HepG2 (cell line): ENCODE results near the gene CRK. TPM values are rescaled to one million over a fixed set of nuclear protein-coding genes. Genes with fewer than 3 reads are reported as not detected.

Experiments
- HIVEP1 ChIP-seq: sonication (generic); formaldehyde crosslinking; IDR thresholded peaks from 2 replicates; pipeline ENCODE4 v1.4.0; 2020; ENCODE audit warnings: mild to moderate bottlenecking, missing genetic modification reagents
- JARID2 ChIP-seq: sonication (generic); formaldehyde crosslinking; IDR thresholded peaks from 2 replicates; pipeline ENCODE4 v1.8.1; 2023; ENCODE audit warnings: missing genetic modification reagents, inconsistent platforms; ENCODE audit not compliant: insufficient replicate concordance
- PCBP1 ChIP-seq: fragments of 200-400 bp; formaldehyde crosslinking; IDR thresholded peaks from 2 replicates; pipeline ENCODE4 v1.6.1; 2017; ENCODE audit warnings: mild to moderate bottlenecking, low read depth, low read length, borderline replicate concordance
- SALL1 ChIP-seq: sonication (generic); formaldehyde crosslinking; IDR thresholded peaks from 2 replicates; pipeline ENCODE4 v1.8.0; 2022; ENCODE audit warnings: mild to moderate bottlenecking, missing genetic modification reagents
- SIN3A ChIP-seq: IDR thresholded peaks from 2 replicates; pipeline ENCODE4 v1.6.1; 2011; ENCODE audit warnings: low read depth, mild to moderate bottlenecking, control low read depth, low read length, borderline replicate concordance
- SKIL ChIP-seq: sonication (generic); formaldehyde crosslinking; IDR thresholded peaks from 2 replicates; pipeline ENCODE4 v1.8.0; 2022; ENCODE audit warnings: missing genetic modification reagents, mild to moderate bottlenecking, moderate library complexity, borderline replicate concordance
- SP1 ChIP-seq, 2 experiments: fragments of 450-650 bp in 1 of 2; sonication (generic) in 1 of 2; formaldehyde crosslinking in 1 of 2; IDR thresholded peaks; 2 replicates each; pipeline versions ENCODE4 v1.4.0 to v1.6.1; 2016 to 2020; ENCODE audit warnings: missing genetic modification reagents in 1 of 2
- SP2 ChIP-seq: sonication (generic); formaldehyde crosslinking; IDR thresholded peaks from 2 replicates; pipeline ENCODE4 v1.5.1; 2020; ENCODE audit warnings: mild to moderate bottlenecking, missing genetic modification reagents
- TCF7 ChIP-seq: sonication (generic); IDR thresholded peaks from 2 replicates; pipeline ENCODE4 v1.6.1; 2016; ENCODE audit warnings: antibody characterized with exemption, low read depth
- THAP9 ChIP-seq: sonication (generic); formaldehyde crosslinking; IDR thresholded peaks from 2 replicates; pipeline ENCODE4; 2020; ENCODE audit warnings: missing genetic modification reagents, mild to moderate bottlenecking, borderline replicate concordance
- ZBTB10 ChIP-seq: sonication (generic); formaldehyde crosslinking; IDR thresholded peaks from 2 replicates; pipeline ENCODE4 v1.4.0; 2020; ENCODE audit warnings: missing genetic modification reagents, borderline replicate concordance
- ZNF121 ChIP-seq: sonication (generic); formaldehyde crosslinking; IDR thresholded peaks from 2 replicates; pipeline ENCODE4 v1.5.0; 2020; ENCODE audit warnings: mild to moderate bottlenecking, missing genetic modification reagents
- ZNF33B ChIP-seq: sonication (generic); formaldehyde crosslinking; IDR thresholded peaks from 2 replicates; pipeline ENCODE4 v1.5.1; 2020; ENCODE audit warnings: mild to moderate bottlenecking, missing genetic modification reagents
- ZNF496 ChIP-seq: sonication (generic); formaldehyde crosslinking; IDR thresholded peaks from 2 replicates; pipeline ENCODE4 v1.8.1; 2023; ENCODE audit warnings: mild to moderate bottlenecking, moderate library complexity, missing genetic modification reagents; ENCODE audit not compliant: insufficient replicate concordance
- ZNF501 ChIP-seq: sonication (generic); formaldehyde crosslinking; IDR thresholded peaks from 2 replicates; pipeline ENCODE4 v1.5.1; 2020; ENCODE audit warnings: mild to moderate bottlenecking, moderate library complexity, missing genetic modification reagents
- ZNF558 ChIP-seq: sonication (generic); formaldehyde crosslinking; IDR thresholded peaks from 2 replicates; pipeline ENCODE4 v1.9.0; 2022; ENCODE audit warnings: mild to moderate bottlenecking, missing genetic modification reagents, borderline replicate concordance
- ZNF598 ChIP-seq: sonication (generic); formaldehyde crosslinking; IDR thresholded peaks from 2 replicates; pipeline ENCODE4 v1.5.1; 2020; ENCODE audit warnings: mild to moderate bottlenecking, missing genetic modification reagents, borderline replicate concordance
- ZNF724P ChIP-seq: sonication (generic); formaldehyde crosslinking; IDR thresholded peaks from 2 replicates; pipeline ENCODE4 v1.8.0; 2022; ENCODE audit warnings: missing genetic modification reagents, borderline replicate concordance
- ZNF737 ChIP-seq: sonication (generic); formaldehyde crosslinking; IDR thresholded peaks from 2 replicates; pipeline ENCODE4 v1.5.0; 2020; ENCODE audit warnings: missing genetic modification reagents, mild to moderate bottlenecking, borderline replicate concordance
- ZNF768 ChIP-seq: sonication (generic); formaldehyde crosslinking; IDR thresholded peaks from 2 replicates; pipeline ENCODE4 v1.4.0; 2020; ENCODE audit warnings: missing genetic modification reagents
- ZSCAN21 ChIP-seq: sonication (generic); formaldehyde crosslinking; IDR thresholded peaks from 2 replicates; pipeline ENCODE4 v1.8.0; 2022; ENCODE audit warnings: mild to moderate bottlenecking, missing genetic modification reagents, moderate library complexity, borderline replicate concordance
- polyA plus RNA-seq, 8 experiments: library from polyadenylated mRNA; depleted of rRNA in 3 of 8; stranded (reverse) in 7 of 8; unstranded in 1 of 8; fragments of >200 nt; fragmentation: Illumina TruSeq in 4 of 8; extraction: Trizol in 4 of 8; gene quantifications; 2 replicates each; pipeline versions ENCODE4 v1.2.1 to v1.2.3, GENCODE V29; 2011 to 2016; ENCODE audit warnings: low read depth in 4 of 8, missing spikeins in 1 of 8, mixed read lengths in 1 of 8; ENCODE audit not compliant: insufficient read depth in 1 of 8
- total RNA-seq, 5 experiments: library from RNA; depleted of rRNA; stranded (reverse); fragments of >200 nt; fragmentation: Illumina TruSeq; extraction: Trizol; gene quantifications; 2 replicates each; pipeline ENCODE4 v1.2.3, GENCODE V29; 2016; ENCODE audit warnings: low read depth in 1 of 5

Gene CRK
- total and polyA plus RNA-seq, 2 of the 13 experiments (the other 11 are each of a cell fraction or from before 2014, with no cell fraction given), result 47.4 to 54.2 TPM

- TF ChIP-seq ZNF737 (CRISPR knock-in tag) (no peak), ZNF496 (CRISPR knock-in tag) (no peak), HIVEP1 (CRISPR knock-in tag) (peak; percentile 81), PCBP1 (no peak), ZNF598 (CRISPR knock-in tag) (0 out of 2 replicates have a peak, but pooled peaks have one; percentile 24), ZNF33B (peak; percentile 81), THAP9 (CRISPR knock-in tag) (no peak), SKIL (CRISPR knock-in tag) (peak; percentile 21; the same call in 1 of the 2 replicates), ZNF501 (peak; percentile 42; the same call in 1 of the 2 replicates), TCF7 (no peak), ZNF724P (CRISPR knock-in tag) (peak; percentile 55; the same call in 1 of the 2 replicates), SIN3A (peak; percentile 78; the same call in 1 of the 2 replicates), SP2 (CRISPR knock-in tag) (0 out of 2 replicates have a peak, but pooled peaks have one; percentile 35), SP1 (IDR thresholded peaks at IDR 0.05) (no peak), SP1 (CRISPR knock-in tag; IDR thresholded peaks at IDR 0.05) (peak; percentile 39; the same call in 1 of the 2 replicates), ZNF121 (CRISPR knock-in tag) (0 out of 2 replicates have a peak, but pooled peaks have one; percentile 37), ZNF768 (CRISPR knock-in tag) (no peak; the same call in 1 of the 2 replicates), SALL1 (CRISPR knock-in tag) (peak; percentile 74), JARID2 (CRISPR knock-in tag) (no peak), ZSCAN21 (CRISPR knock-in tag) (no peak), ZNF558 (CRISPR knock-in tag) (no peak; the same call in 1 of the 2 replicates), ZBTB10 (CRISPR knock-in tag) (peak; percentile 87)
Measured at GRCh38 chr17:1490643-1491442, 34.8 kb upstream of the CRK start (continued).
